GM10266 (cell line): Measurements from ENCODE around the gene PGBD5.

Experiments
- DNase-seq: peaks from one replicate; pipeline ENCODE4 v3.0.0; 2012; ENCODE audit errors: extremely low spot score
- TF ChIP-seq, protein P1 (sequence below): IDR thresholded peaks from 2 replicates; pipeline ENCODE4 v1.5.1; 2012; ENCODE audit warnings: mild to moderate bottlenecking, low read depth; ENCODE audit not compliant: control insufficient read depth, insufficient read depth; ENCODE audit errors: missing control alignments

Gene PGBD5

GRCh38 chr1:230341162-230341546 is 85.0 kb downstream of the PGBD5 start:
- TF ChIP-seq, protein P1, sequence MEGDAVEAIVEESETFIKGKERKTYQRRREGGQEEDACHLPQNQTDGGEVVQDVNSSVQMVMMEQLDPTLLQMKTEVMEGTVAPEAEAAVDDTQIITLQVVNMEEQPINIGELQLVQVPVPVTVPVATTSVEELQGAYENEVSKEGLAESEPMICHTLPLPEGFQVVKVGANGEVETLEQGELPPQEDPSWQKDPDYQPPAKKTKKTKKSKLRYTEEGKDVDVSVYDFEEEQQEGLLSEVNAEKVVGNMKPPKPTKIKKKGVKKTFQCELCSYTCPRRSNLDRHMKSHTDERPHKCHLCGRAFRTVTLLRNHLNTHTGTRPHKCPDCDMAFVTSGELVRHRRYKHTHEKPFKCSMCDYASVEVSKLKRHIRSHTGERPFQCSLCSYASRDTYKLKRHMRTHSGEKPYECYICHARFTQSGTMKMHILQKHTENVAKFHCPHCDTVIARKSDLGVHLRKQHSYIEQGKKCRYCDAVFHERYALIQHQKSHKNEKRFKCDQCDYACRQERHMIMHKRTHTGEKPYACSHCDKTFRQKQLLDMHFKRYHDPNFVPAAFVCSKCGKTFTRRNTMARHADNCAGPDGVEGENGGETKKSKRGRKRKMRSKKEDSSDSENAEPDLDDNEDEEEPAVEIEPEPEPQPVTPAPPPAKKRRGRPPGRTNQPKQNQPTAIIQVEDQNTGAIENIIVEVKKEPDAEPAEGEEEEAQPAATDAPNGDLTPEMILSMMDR = no peak
- DNase-seq = no peak

- TF ChIP-seq, protein P1 = no peak
- no peak for DNase-seq
Measured at GRCh38 chr1:230340526-230341161, 85.5 kb downstream of the PGBD5 start.

DNA sequence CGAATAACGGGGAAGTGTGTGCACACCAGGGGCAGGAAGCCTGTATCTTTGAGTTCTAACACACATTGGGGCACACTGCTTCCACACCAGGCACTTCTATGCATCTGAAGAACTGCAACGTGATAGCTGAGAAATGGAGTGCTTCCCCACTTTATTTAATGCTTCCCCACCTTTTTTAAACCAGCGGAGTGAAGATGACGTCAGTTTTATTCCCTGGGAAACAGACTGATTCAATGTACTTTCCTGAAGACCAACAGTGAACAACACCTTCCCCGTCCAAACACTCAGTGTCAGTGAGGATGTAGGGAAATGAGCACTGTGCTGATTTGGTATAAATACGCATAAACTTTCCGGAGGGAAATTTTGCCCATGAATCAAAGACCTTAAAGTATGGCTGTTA is 87.1 kb downstream of the PGBD5 start:
- TF ChIP-seq, protein P1 = no peak
- no peak for DNase-seq

DNA sequence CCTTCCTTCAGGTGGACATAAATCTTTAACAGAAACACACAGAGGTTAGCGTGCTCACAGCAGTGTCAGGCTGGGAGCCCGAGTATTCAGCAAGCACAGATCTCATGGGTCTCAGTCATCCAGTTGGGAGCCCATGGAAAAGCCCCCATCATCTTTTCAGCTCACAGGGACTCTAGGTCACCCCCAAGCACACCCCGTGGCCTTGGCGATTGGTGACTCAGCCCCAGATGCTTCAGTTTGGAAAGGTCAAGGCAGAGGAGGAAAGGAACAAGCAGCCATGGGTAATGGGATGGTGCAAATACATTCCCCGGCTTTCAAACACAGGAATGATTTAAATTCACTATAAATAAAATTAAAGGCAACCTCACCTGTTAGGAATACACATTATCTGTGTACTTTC is 88.9 kb downstream of the PGBD5 start:
- TF ChIP-seq, protein P1 = no peak
- no peak for DNase-seq

GRCh38 chr1:230335861-230336522 is 90.1 kb downstream of the PGBD5 start:
- TF ChIP-seq, protein P1 = no peak
- no peak for DNase-seq

- no peak for DNase-seq
- TF ChIP-seq, protein P1 = no peak
Measured at GRCh38 chr1:230334447-230334837, 91.7 kb downstream of the PGBD5 start.

- TF ChIP-seq, protein P1 = no peak
- DNase-seq = no peak
Measured at GRCh38 chr1:230333590-230334446, 92.3 kb downstream of the PGBD5 start.
